ENCODE results near the gene CRY1. TPM values are rescaled to one million over a fixed set of nuclear protein-coding genes. Genes with fewer than 3 reads are reported as not detected.

The CRY1 gene
- total and polyA plus RNA-seq, 2 experiments from 2014 or later, result 23.3 to 55.1 TPM

- Histone ChIP-seq H3K9me3 (ENCODE audit: low read depth) (no peaks in the 10 kb centered on the region), H3K4me3 (peak overlapping the region; percentile 91), H3K4me1 (ENCODE audit: low read depth) (peaks cover 29% of the 10 kb centered on the region), H3K27ac (peak overlapping the region; percentile 99), H3K36me3 (no peaks in the 10 kb centered on the region), H3K27me3 (no peaks in the 10 kb centered on the region)
- DNase-seq (ENCODE audit: low read depth in 1 of 2, low spot score in 1 of 2), result no peak
- no peak for TF ChIP-seq CTCF (IDR thresholded peaks at IDR 0.05; ENCODE audit: low read depth, low read length)
Measured at GRCh38 chr12:106957583-106957982, 135.8 kb downstream of the CRY1 start.

DNA sequence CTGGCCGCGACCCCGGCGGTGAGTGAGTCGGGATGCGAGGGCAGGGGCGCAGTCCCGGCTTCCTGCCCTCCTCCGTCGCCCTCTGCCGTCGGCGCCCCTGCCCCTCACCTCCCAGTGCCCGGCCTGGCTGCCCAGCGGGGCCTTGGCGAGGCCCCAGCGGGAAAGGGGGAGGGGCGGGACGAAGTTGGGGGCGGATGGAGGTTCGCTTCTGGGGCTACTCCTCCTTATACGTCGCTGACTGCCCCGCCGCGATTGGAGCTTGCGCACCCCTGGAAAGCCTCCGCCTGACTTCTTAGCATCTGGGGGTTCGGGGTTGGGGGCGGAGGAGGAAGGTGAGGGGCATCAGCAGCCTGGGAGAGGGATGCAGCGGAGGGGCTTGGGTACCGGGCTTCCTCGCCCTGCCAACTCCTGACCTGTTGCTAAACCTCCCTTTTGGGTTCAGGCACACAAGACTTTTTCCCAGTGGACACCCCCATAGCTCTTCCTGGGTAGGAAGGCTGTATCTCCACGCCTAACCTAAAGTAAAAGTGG, 137.2 kb downstream of the CRY1 start:
- peak overlapping the region; percentile 91 for H3K4me3 ChIP-seq
- no peaks in the 10 kb centered on the region for H3K36me3 ChIP-seq
- peak; percentile 11 for TF ChIP-seq CTCF (IDR thresholded peaks at IDR 0.05; ENCODE audit: low read depth, low read length)
- H3K27ac ChIP-seq, result peak overlapping the region; percentile 99
- no peaks in the 10 kb centered on the region for H3K27me3 ChIP-seq
- DNase-seq (ENCODE audit: low read depth in 1 of 2, low spot score in 1 of 2), result peak in 1 of 2 donors; percentile 80
- H3K4me1 ChIP-seq (ENCODE audit: low read depth), result peaks cover 15% of the 10 kb centered on the region
- H3K9me3 ChIP-seq (ENCODE audit: low read depth), result no peaks in the 10 kb centered on the region

- H3K27ac ChIP-seq, result peak within 1 kb of the TSS; percentile 99
- H3K36me3 ChIP-seq, result no peaks in the 10 kb centered on the region
- peak within 1 kb of the TSS; percentile 91 for H3K4me3 ChIP-seq
- DNase-seq (ENCODE audit: low read depth in 1 of 2, low spot score in 1 of 2), result peak; percentile 99
- no peak for TF ChIP-seq CTCF (IDR thresholded peaks at IDR 0.05; ENCODE audit: low read depth, low read length)
- H3K4me1 ChIP-seq (ENCODE audit: low read depth), result peaks cover 12% of the 10 kb centered on the region
- H3K9me3 ChIP-seq (ENCODE audit: low read depth), result no peaks in the 10 kb centered on the region
- no peaks in the 10 kb centered on the region for H3K27me3 ChIP-seq
Measured at GRCh38 chr12:106955377-106956047, 137.8 kb downstream of the CRY1 start, which contains the start of gene TMEM263. Gene TMEM263, plus strand, starts transcription at chr12:106955907. Its CDS starts 11,210 bp downstream, at chr12:106967117.

- H3K4me3 ChIP-seq, result peak overlapping the region; percentile 91
- no peak for TF ChIP-seq CTCF (IDR thresholded peaks at IDR 0.05; ENCODE audit: low read depth, low read length)
- peak in 1 of 2 donors; percentile 50 for DNase-seq (ENCODE audit: low read depth in 1 of 2, low spot score in 1 of 2)
Measured at GRCh38 chr12:106954462-106955376, 138.6 kb downstream of the CRY1 start.

GRCh38 chr12:106953352-106954250, 139.7 kb downstream of the CRY1 start:
- no peaks in the 10 kb centered on the region for H3K27me3 ChIP-seq
- no peak overlapping the region for H3K27ac ChIP-seq
- peak overlapping the region; percentile 2 for H3K4me3 ChIP-seq
- TF ChIP-seq CTCF (IDR thresholded peaks at IDR 0.05; ENCODE audit: low read depth, low read length), result no peak
- peaks cover 9% of the 10 kb centered on the region for H3K4me1 ChIP-seq (ENCODE audit: low read depth)
- no peaks in the 10 kb centered on the region for H3K36me3 ChIP-seq
- H3K9me3 ChIP-seq (ENCODE audit: low read depth), result no peaks in the 10 kb centered on the region
- no peak for DNase-seq (ENCODE audit: low read depth in 1 of 2, low spot score in 1 of 2)

More at GRCh38 chr12:106954462-106955376, 138.6 kb downstream of the CRY1 start:
- no peaks in the 10 kb centered on the region for H3K27me3 ChIP-seq
- no peaks in the 10 kb centered on the region for H3K36me3 ChIP-seq
- H3K9me3 ChIP-seq (ENCODE audit: low read depth), result no peaks in the 10 kb centered on the region
- peaks cover 12% of the 10 kb centered on the region for H3K4me1 ChIP-seq (ENCODE audit: low read depth)
- peak overlapping the region; percentile 99 for H3K27ac ChIP-seq
